PFSK-1 (cell line): Measurements from ENCODE around the gene APBB1IP.

ENCODE experiments used
- POLR2AphosphoS5 ChIP-seq: IDR thresholded peaks from 2 replicates; pipeline ENCODE4 v1.6.1; 2012; ENCODE audit warnings: low read depth, mild to moderate bottlenecking, control low read depth, low read length, moderate library complexity
- SIN3A ChIP-seq: IDR thresholded peaks from 2 replicates; pipeline ENCODE4 v1.6.1; 2012; ENCODE audit warnings: mild to moderate bottlenecking, low read length, moderate library complexity, borderline replicate concordance; ENCODE audit not compliant: insufficient read depth

GRCh38 chr10:26586211-26586610 is 148.1 kb downstream of the APBB1IP start:
- TF ChIP-seq SIN3A (no peak), POLR2AphosphoS5 (no peak)
